ENCODE data around the gene C1orf50.
"Not testable (repeated sequence)": the region's sequence is repeated elsewhere in the genome, so short reads cannot be mapped to it uniquely, and the experiment has no call there.

C1orf50 gene

GRCh38 chr1:42797979-42798378 is 30.9 kb downstream of the C1orf50 start:
- ATAC-seq, result no peak
- no peaks in the 10 kb centered on the region for H3K9me3 Mint-ChIP-seq
- H3K27ac Mint-ChIP-seq, result no peak overlapping the region
- DNase-seq, result no peak
- H3K4me1 Mint-ChIP-seq, result no peaks in the 10 kb centered on the region
- no peaks in the 10 kb centered on the region for H3K27me3 Mint-ChIP-seq
- H3K4me3 Mint-ChIP-seq, result no peak overlapping the region

GRCh38 chr1:42801832-42802473 is 34.9 kb downstream of the C1orf50 start:
- Mint-ChIP-seq H3K4me3 (no peak overlapping the region), H3K27me3 (no peaks in the 10 kb centered on the region), H3K4me1 (no peaks in the 10 kb centered on the region), H3K9me3 (no peaks in the 10 kb centered on the region), H3K27ac (no peak overlapping the region)
- ATAC-seq (no peak), DNase-seq (no peak)

GRCh38 chr1:42806171-42806570 is 39.1 kb downstream of the C1orf50 start:
- no peak for ATAC-seq
- H3K4me1 Mint-ChIP-seq, result no peaks in the 10 kb centered on the region
- no peak overlapping the region for H3K27ac Mint-ChIP-seq
- no peaks in the 10 kb centered on the region for H3K9me3 Mint-ChIP-seq
- DNase-seq, result no peak
- H3K27me3 Mint-ChIP-seq, result no peaks in the 10 kb centered on the region
- H3K4me3 Mint-ChIP-seq, result no peak overlapping the region

- H3K4me3 Mint-ChIP-seq, result no peak overlapping the region
- no peaks in the 10 kb centered on the region for H3K27me3 Mint-ChIP-seq
- peak overlapping the region in 1 of 2 donors; percentile 12 for H3K27ac Mint-ChIP-seq
- H3K4me1 Mint-ChIP-seq, result no peaks in the 10 kb centered on the region
- no peaks in the 10 kb centered on the region for H3K9me3 Mint-ChIP-seq
- ATAC-seq (no peak), DNase-seq (no peak)
Measured at GRCh38 chr1:42806593-42806992, 39.5 kb downstream of the C1orf50 start.

- H3K27ac Mint-ChIP-seq, result no peak overlapping the region
Measured at GRCh38 chr1:42807056-42807668, 40.1 kb downstream of the C1orf50 start.

GRCh38 chr1:42814815-42815214 is 47.8 kb downstream of the C1orf50 start:
- H3K4me3 Mint-ChIP-seq, ATAC-seq, H3K27ac Mint-ChIP-seq, H3K27me3 Mint-ChIP-seq, DNase-seq, H3K9me3 Mint-ChIP-seq: not testable (repeated sequence)
- peaks cover 23% of the 10 kb centered on the region for H3K4me1 Mint-ChIP-seq

More at GRCh38 chr1:42807056-42807668, 40.1 kb downstream of the C1orf50 start:
- H3K4me1 Mint-ChIP-seq, result no peaks in the 10 kb centered on the region
- DNase-seq (no peak), ATAC-seq (no peak)
- no peak overlapping the region for H3K4me3 Mint-ChIP-seq
- no peaks in the 10 kb centered on the region for H3K9me3 Mint-ChIP-seq
- no peaks in the 10 kb centered on the region for H3K27me3 Mint-ChIP-seq

- no peaks in the 10 kb centered on the region for H3K27me3 Mint-ChIP-seq
- H3K4me3 Mint-ChIP-seq, result peak overlapping the region; percentile 91 to 92
- DNase-seq (peak in 1 of 2 donors; percentile 14), ATAC-seq (peak; percentile 8)
- no peaks in the 10 kb centered on the region for H3K9me3 Mint-ChIP-seq
- H3K27ac Mint-ChIP-seq, result peak overlapping the region; percentile 23 to 87
- H3K4me1 Mint-ChIP-seq, result peaks cover 30% of the 10 kb centered on the region
Measured at GRCh38 chr1:42815941-42816584, 49.0 kb downstream of the C1orf50 start.

GRCh38 chr1:42816585-42817439 is 49.8 kb downstream of the C1orf50 start, which contains the start of the genes ERMAP and SVBP:
ERMAP (plus strand) TSS chr1:42817122; CDS start chr1:42830449, 13,327 bp downstream.
SVBP (minus strand) TSS chr1:42817397; CDS start chr1:42816544, 853 bp downstream.
- peaks cover 30% of the 10 kb centered on the region for H3K4me1 Mint-ChIP-seq
- ATAC-seq (peak; percentile 93), DNase-seq (peak; percentile 92 to 94)
- no peaks in the 10 kb centered on the region for H3K9me3 Mint-ChIP-seq
- peak within 1 kb of the TSS; percentile 77 to 87 for H3K27ac Mint-ChIP-seq
- H3K27me3 Mint-ChIP-seq, result no peaks in the 10 kb centered on the region
- peak within 1 kb of the TSS; percentile 91 to 92 for H3K4me3 Mint-ChIP-seq

- H3K27ac Mint-ChIP-seq, result no peak overlapping the region
- no peak for DNase-seq
- no peak for ATAC-seq
- peaks cover 30% of the 10 kb centered on the region for H3K4me1 Mint-ChIP-seq
- no peaks in the 10 kb centered on the region for H3K27me3 Mint-ChIP-seq
- peak overlapping the region; percentile 91 to 92 for H3K4me3 Mint-ChIP-seq
- no peaks in the 10 kb centered on the region for H3K9me3 Mint-ChIP-seq
Measured at GRCh38 chr1:42817440-42817767, 50.4 kb downstream of the C1orf50 start.

GRCh38 chr1:42817976-42818375 is 50.9 kb downstream of the C1orf50 start:
- ATAC-seq, result no peak
- H3K27me3 Mint-ChIP-seq, result no peaks in the 10 kb centered on the region
- no peaks in the 10 kb centered on the region for H3K9me3 Mint-ChIP-seq
- H3K27ac Mint-ChIP-seq, result no peak overlapping the region
- H3K4me3 Mint-ChIP-seq, result peak overlapping the region in 1 of 2 donors; percentile 19
- DNase-seq, result no peak
- H3K4me1 Mint-ChIP-seq, result peaks cover 35% of the 10 kb centered on the region

GRCh38 chr1:42820813-42821212 is 53.8 kb downstream of the C1orf50 start:
- H3K4me1 Mint-ChIP-seq, result peaks cover 36% of the 10 kb centered on the region
- no peaks in the 10 kb centered on the region for H3K9me3 Mint-ChIP-seq
- no peak for ATAC-seq
- H3K27me3 Mint-ChIP-seq, result no peaks in the 10 kb centered on the region
- no peak for DNase-seq
- no peak overlapping the region for H3K4me3 Mint-ChIP-seq
- H3K27ac Mint-ChIP-seq, result no peak overlapping the region

GRCh38 chr1:42821690-42822089 is 54.6 kb downstream of the C1orf50 start:
- Mint-ChIP-seq H3K9me3 (no peaks in the 10 kb centered on the region), H3K4me1 (peaks cover 27% of the 10 kb centered on the region), H3K27me3 (no peaks in the 10 kb centered on the region), H3K4me3 (no peak overlapping the region), H3K27ac (no peak overlapping the region)
- DNase-seq (no peak), ATAC-seq (no peak)

GRCh38 chr1:42822800-42823392 is 55.8 kb downstream of the C1orf50 start:
- H3K4me1 Mint-ChIP-seq, result peaks cover 19% of the 10 kb centered on the region
- no peak overlapping the region for H3K4me3 Mint-ChIP-seq
- H3K27me3 Mint-ChIP-seq, result no peaks in the 10 kb centered on the region
- DNase-seq, result no peak
- no peak for ATAC-seq
- H3K27ac Mint-ChIP-seq, result peak overlapping the region in 1 of 2 donors; percentile 45
- H3K9me3 Mint-ChIP-seq, result no peaks in the 10 kb centered on the region

- Mint-ChIP-seq H3K9me3 (no peaks in the 10 kb centered on the region), H3K27ac (no peak overlapping the region), H3K27me3 (no peaks in the 10 kb centered on the region), H3K4me1 (peaks cover 14% of the 10 kb centered on the region), H3K4me3 (no peak overlapping the region)
- DNase-seq (no peak), ATAC-seq (no peak)
Measured at GRCh38 chr1:42824481-42825035, 57.5 kb downstream of the C1orf50 start.
